ENCODE results near the gene QSOX1.
A peak's percentile ranks its signal among the peaks of the same experiment; 100 is the strongest.

QSOX1 gene

GRCh38 chr1:180250883-180251509 is 96.3 kb downstream of the QSOX1 start:
- no peak for TF ChIP-seq EZH2phosphoT487 (IDR thresholded peaks at IDR 0.05; ENCODE audit: low read depth)
- Histone ChIP-seq H3K36me3 (replicated peaks; ENCODE audit: low read depth, low read length) (no peaks in the 10 kb centered on the region), H3K27me3 (ENCODE audit: low read depth, low read length) (no peaks in the 10 kb centered on the region), H2AFZ (ENCODE audit: low read depth, low read length) (no peak overlapping the region), H3K27ac (ENCODE audit: low read length) (no peak overlapping the region), H3K79me2 (ENCODE audit: low read length) (no peaks in the 10 kb centered on the region), H3K4me3 (ENCODE audit: low read length) (no peak overlapping the region), H4K20me1 (ENCODE audit: insufficient read depth, low read length) (no peaks in the 10 kb centered on the region), H3K9me3 (ENCODE audit: insufficient read depth, low read length) (no peaks in the 10 kb centered on the region), H3K4me1 (ENCODE audit: low read length) (peaks cover 4% of the 10 kb centered on the region), H3K4me2 (ENCODE audit: low read length) (no peak overlapping the region), H3K9ac (ENCODE audit: low read length) (no peak overlapping the region)

DNA sequence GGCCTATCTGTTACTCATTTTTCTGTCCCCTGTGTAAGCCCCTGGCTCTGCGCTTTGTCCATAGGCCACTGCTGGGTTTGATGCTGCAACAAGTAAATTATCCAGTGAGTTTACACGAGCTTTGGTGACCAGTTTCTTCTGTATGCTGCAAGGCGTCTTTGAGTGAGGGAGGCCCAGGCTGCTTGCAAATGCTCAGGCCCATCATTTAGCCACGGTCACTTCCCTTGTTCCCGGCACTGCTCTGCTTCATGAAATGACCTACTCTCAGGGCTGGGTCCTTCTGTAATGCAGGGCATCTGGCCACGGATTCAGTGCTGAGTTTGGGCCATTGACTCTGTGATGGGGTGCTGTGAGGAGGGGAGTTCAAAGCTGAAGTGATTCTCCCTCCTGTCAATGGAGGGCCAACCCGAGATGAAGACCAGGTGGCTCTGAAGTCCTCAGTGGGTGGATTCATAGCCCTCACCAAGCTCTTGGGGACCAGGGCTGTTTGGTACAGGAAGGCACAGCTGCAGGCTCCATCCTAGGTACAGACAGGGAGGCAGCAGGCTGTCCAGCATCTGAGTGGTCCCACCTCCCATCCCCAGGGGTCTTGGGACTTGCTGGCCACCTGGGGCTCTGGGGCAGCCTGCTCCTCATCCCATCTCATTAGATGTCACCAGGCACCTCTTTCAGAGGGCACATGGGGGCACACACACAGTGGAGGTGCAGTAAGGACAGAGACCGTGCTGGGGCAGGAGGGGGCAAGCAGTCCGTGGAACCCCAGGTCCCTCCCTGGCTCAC is 97.0 kb downstream of the QSOX1 start:
- H3K4me1 ChIP-seq (ENCODE audit: low read length), result peaks cover 4% of the 10 kb centered on the region
- no peaks in the 10 kb centered on the region for H3K36me3 ChIP-seq (replicated peaks; ENCODE audit: low read depth, low read length)
- no peak overlapping the region for H3K27ac ChIP-seq (ENCODE audit: low read length)
- H3K27me3 ChIP-seq (ENCODE audit: low read depth, low read length), result no peaks in the 10 kb centered on the region
- no peaks in the 10 kb centered on the region for H3K79me2 ChIP-seq (ENCODE audit: low read length)
- H2AFZ ChIP-seq (ENCODE audit: low read depth, low read length), result no peak overlapping the region
- TF ChIP-seq EZH2phosphoT487 (IDR thresholded peaks at IDR 0.05; ENCODE audit: low read depth), result no peak
- TF ChIP-seq, protein P1, sequence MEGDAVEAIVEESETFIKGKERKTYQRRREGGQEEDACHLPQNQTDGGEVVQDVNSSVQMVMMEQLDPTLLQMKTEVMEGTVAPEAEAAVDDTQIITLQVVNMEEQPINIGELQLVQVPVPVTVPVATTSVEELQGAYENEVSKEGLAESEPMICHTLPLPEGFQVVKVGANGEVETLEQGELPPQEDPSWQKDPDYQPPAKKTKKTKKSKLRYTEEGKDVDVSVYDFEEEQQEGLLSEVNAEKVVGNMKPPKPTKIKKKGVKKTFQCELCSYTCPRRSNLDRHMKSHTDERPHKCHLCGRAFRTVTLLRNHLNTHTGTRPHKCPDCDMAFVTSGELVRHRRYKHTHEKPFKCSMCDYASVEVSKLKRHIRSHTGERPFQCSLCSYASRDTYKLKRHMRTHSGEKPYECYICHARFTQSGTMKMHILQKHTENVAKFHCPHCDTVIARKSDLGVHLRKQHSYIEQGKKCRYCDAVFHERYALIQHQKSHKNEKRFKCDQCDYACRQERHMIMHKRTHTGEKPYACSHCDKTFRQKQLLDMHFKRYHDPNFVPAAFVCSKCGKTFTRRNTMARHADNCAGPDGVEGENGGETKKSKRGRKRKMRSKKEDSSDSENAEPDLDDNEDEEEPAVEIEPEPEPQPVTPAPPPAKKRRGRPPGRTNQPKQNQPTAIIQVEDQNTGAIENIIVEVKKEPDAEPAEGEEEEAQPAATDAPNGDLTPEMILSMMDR (IDR thresholded peaks at IDR 0.05; ENCODE audit: low read depth, low read length), result no peak
- no peak overlapping the region for H3K4me2 ChIP-seq (ENCODE audit: low read length)
- H3K9me3 ChIP-seq (ENCODE audit: insufficient read depth, low read length), result no peaks in the 10 kb centered on the region
- H3K4me3 ChIP-seq (ENCODE audit: low read length), result no peak overlapping the region
- no peak overlapping the region for H3K9ac ChIP-seq (ENCODE audit: low read length)
- no peaks in the 10 kb centered on the region for H4K20me1 ChIP-seq (ENCODE audit: insufficient read depth, low read length)

- Histone ChIP-seq H3K9me3 (ENCODE audit: insufficient read depth, low read length) (no peaks in the 10 kb centered on the region), H3K27me3 (ENCODE audit: low read depth, low read length) (no peaks in the 10 kb centered on the region), H3K9ac (ENCODE audit: low read length) (peak overlapping the region; percentile 32; the same call in 1 of the 2 replicates), H3K4me2 (ENCODE audit: low read length) (peak overlapping the region; percentile 70), H3K36me3 (replicated peaks; ENCODE audit: low read depth, low read length) (no peaks in the 10 kb centered on the region), H4K20me1 (ENCODE audit: insufficient read depth, low read length) (no peaks in the 10 kb centered on the region), H3K79me2 (ENCODE audit: low read length) (no peaks in the 10 kb centered on the region), H3K27ac (ENCODE audit: low read length) (no peak overlapping the region), H3K4me1 (ENCODE audit: low read length) (peaks cover 4% of the 10 kb centered on the region), H3K4me3 (ENCODE audit: low read length) (peak overlapping the region; percentile 52), H2AFZ (ENCODE audit: low read depth, low read length) (peak overlapping the region; percentile 84)
- TF ChIP-seq, protein P1 (IDR thresholded peaks at IDR 0.05; ENCODE audit: low read depth, low read length), result peak; percentile 98
- TF ChIP-seq EZH2phosphoT487 (IDR thresholded peaks at IDR 0.05; ENCODE audit: low read depth), result no peak
These were observed 98.2 kb downstream of the QSOX1 start for GRCh38 chr1:180252638-180253536.

Data from OCI-LY3 (cell line).